GM06990 (cell line): ENCODE results near the gene BNC2.

Experiments used
- DNase-seq: peaks from one replicate; pipeline ENCODE4 v3.0.0-alpha.2; 2011; ENCODE audit not compliant: insufficient read length; ENCODE audit errors: extremely low read depth
- H3K27me3 ChIP-seq: replicated peaks from 2 replicates; pipeline ENCODE4 v1.6.0; 2011; ENCODE audit warnings: low read length; ENCODE audit not compliant: control insufficient read depth, insufficient read depth
- H3K36me3 ChIP-seq: 2 replicates; pipeline ENCODE4 v1.5.1; 2011; ENCODE audit warnings: low read length; ENCODE audit not compliant: control insufficient read depth, insufficient read depth
- H3K4me3 ChIP-seq: replicated peaks from 2 replicates; pipeline ENCODE4 v1.5.1; 2011; ENCODE audit warnings: low read depth, mild to moderate bottlenecking, control low read depth, low read length
- TF ChIP-seq, protein P1 (sequence below): IDR thresholded peaks from 2 replicates; pipeline ENCODE4 v1.5.1; 2011; ENCODE audit warnings: low read length, control low read depth, mild to moderate bottlenecking, inconsistent platforms; ENCODE audit not compliant: insufficient read depth, poor library complexity, severe bottlenecking

The BNC2 gene

DNA sequence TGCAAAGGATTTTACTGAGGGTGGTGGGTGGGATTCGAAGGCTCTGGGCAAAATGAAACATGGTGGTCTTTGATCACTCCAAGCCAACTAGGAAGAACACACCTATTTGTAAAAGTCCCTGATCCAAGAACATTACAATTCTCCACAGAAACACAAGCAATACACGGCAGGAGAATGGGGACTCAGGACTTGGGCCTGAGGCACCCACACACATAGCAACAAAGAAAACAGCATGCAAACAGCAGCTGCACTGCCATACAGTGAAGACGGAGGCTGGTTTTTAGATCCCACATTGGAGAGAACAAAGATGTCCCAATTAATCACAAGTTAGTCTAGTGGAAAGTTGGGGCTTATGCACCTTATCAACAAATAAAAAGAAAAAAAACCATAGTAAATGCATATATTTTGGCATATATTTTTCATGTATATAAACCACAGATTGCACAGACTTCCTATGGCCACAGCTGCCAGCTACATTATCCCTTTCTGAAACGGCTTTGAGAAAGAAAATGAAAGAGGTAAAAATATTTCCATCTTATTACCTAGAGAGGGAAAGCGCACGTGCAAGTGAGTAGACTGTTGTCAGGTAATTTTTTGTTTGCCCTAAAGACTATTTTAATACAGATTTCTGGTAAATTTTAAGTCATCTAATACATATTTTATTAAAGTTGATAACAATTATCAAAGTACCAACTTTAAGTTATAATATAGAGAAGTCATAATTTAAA is 410.9 kb downstream of the BNC2 start:
- H3K4me3 ChIP-seq: no peak overlapping the region
- TF ChIP-seq, protein P1, sequence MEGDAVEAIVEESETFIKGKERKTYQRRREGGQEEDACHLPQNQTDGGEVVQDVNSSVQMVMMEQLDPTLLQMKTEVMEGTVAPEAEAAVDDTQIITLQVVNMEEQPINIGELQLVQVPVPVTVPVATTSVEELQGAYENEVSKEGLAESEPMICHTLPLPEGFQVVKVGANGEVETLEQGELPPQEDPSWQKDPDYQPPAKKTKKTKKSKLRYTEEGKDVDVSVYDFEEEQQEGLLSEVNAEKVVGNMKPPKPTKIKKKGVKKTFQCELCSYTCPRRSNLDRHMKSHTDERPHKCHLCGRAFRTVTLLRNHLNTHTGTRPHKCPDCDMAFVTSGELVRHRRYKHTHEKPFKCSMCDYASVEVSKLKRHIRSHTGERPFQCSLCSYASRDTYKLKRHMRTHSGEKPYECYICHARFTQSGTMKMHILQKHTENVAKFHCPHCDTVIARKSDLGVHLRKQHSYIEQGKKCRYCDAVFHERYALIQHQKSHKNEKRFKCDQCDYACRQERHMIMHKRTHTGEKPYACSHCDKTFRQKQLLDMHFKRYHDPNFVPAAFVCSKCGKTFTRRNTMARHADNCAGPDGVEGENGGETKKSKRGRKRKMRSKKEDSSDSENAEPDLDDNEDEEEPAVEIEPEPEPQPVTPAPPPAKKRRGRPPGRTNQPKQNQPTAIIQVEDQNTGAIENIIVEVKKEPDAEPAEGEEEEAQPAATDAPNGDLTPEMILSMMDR: no peak
- H3K36me3 ChIP-seq: no peaks in the 10 kb centered on the region
- H3K27me3 ChIP-seq: no peaks in the 10 kb centered on the region
- no peak for DNase-seq

DNA sequence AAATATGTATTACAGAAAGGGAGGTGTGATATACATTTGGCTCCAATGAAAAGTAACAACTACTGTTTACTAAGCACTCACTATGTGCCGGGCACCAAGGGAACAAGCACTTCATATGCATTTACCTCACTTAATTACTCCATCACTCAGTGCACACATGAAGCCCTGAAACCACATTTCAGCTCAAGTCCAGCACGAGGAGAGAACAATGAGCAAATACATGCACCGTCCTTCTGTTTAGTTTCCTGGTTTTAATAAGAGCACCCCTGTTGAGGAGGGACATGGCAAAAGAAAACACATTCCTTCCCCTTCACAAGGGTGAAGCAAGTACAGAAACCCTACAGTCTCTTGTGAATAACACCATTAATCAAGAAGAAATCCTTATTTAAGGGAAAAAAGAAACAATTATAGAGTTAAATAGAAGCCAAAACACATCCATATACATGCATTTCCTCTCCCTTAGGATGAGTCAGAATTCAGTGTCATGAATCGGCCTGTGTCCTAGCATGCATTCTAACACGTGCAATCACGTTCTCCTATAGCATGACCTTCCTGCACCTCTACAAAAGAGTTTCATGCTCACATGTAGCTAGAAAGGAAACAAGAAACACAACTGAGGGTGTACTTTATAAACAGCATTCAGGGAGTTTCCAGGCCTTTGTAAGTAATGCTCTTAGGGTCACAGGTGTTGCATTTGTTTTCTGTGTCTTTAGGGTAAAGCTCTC is 411.6 kb downstream of the BNC2 start:
- Histone ChIP-seq H3K4me3 (no peak overlapping the region), H3K36me3 (no peaks in the 10 kb centered on the region), H3K27me3 (no peaks in the 10 kb centered on the region)
- TF ChIP-seq, protein P1: no peak
- DNase-seq: peak; percentile 60

DNA sequence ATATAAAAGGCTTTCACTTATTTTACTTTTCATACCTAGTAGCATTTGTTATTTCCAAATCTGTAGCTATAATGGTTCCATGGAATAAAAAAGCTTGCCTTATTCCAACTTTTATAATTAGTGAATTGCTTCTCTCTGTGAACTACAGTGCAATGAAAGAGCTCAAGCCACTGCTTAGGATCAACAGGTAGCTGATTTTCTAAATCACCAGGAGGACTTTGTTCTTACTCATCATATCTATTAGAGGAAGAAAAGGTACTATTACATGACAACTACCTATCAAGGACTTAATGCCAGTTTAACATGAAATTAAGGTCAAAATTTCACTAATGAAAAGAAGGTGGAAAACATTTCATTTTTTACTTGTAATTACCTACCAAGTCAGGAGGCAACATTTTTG is 414.6 kb downstream of the BNC2 start:
- H3K27me3 ChIP-seq: no peaks in the 10 kb centered on the region
- no peak overlapping the region for H3K4me3 ChIP-seq
- H3K36me3 ChIP-seq: no peaks in the 10 kb centered on the region
- TF ChIP-seq, protein P1: no peak
- no peak for DNase-seq

DNA sequence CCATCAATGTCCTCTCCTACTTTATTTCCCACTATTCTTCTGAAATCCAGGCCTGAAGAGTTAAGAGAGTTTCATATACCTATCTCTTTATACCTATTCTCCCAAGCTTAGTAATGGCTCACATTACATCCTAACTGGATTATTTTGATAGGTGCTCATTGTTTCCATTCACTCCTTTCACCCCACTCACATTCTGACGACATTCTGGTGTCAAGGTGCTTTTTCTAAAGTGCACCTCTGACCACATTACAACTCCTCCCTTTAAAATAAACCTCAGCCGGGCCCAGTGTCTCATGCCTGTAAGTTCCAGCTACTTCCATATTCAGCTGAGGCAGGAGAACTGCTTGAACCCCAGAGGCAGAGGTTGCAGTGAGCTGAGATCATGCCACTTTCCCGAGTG is 417.1 kb downstream of the BNC2 start:
- TF ChIP-seq, protein P1: no peak
- DNase-seq: no peak
- no peaks in the 10 kb centered on the region for H3K27me3 ChIP-seq
- no peak overlapping the region for H3K4me3 ChIP-seq
- H3K36me3 ChIP-seq: no peaks in the 10 kb centered on the region

DNA sequence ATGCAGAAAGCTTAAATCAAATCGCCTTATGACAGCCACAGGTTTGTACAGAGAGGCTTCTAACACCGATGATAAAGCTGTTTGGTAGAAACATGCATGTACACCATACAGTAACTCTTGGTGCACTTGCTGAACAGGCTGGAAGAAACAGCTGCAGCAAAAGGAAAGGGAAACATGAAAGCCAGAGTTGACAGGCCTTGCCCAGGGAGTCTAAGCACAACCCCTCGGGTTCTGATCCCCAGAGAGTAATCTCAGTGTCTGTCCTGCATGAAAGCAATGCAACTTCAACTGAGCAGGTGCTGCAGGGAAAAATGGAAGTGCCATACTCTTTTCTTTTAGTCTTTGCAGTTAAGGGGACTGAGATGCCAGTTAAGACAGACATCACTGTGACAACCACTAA is 419.9 kb downstream of the BNC2 start:
- Histone ChIP-seq H3K36me3 (no peaks in the 10 kb centered on the region), H3K4me3 (no peak overlapping the region), H3K27me3 (no peaks in the 10 kb centered on the region)
- TF ChIP-seq, protein P1: no peak
- DNase-seq: no peak

DNA sequence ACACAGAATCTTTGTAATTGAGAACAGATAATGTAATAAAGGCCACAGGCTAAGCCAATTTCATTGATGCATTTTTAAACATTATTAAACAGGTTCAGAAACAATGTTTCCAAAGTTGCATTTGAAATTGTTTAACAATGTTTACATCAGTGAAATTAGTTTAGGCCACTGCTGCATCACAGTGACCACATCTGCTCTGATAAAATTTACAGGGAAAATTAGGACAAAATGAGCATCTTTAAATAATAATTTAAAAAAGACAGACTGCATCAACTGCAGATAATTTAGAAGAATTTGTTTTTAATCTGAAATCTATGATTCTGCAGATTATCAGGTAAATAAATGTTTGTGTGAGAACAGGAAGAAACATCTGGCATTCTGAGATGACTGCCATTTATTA is 420.4 kb downstream of the BNC2 start:
- H3K27me3 ChIP-seq: no peaks in the 10 kb centered on the region
- H3K4me3 ChIP-seq: no peak overlapping the region
- TF ChIP-seq, protein P1: no peak
- DNase-seq: no peak
- no peaks in the 10 kb centered on the region for H3K36me3 ChIP-seq
